NCI-H748 treated with DMSO at 0.1 percent for 48 hours (cell line): Measurements from ENCODE around the gene POMC.
"Not testable (repeated sequence)": the region's sequence is repeated elsewhere in the genome, so short reads cannot be mapped to it uniquely, and the experiment has no call there.

Experiments used
- DNase-seq: peaks from one replicate; lab custom pipeline; 2025; lab: John Stamatoyannopoulos, UW

Gene POMC

DNA sequence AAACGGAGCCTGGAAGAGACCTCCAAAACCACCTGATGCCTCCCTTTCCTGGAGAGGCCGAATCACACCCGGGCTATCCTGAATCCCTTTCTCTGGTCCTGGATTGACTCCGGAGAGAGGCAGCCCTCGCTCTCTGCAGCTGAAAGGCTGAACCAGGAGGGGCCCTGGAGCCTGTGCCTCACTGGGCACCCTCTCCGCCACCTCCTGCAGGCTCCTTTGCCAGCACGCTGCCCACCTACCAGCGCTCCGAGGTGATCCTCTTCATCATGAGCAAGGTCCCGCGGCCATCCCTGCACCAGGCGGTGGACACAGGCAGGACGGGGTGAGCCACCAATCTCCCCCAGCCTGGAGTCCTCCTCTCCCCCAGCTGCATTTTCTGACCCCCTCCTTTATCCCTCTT lies 35.7 kb downstream of the POMC start:
- no peak for DNase-seq

DNA sequence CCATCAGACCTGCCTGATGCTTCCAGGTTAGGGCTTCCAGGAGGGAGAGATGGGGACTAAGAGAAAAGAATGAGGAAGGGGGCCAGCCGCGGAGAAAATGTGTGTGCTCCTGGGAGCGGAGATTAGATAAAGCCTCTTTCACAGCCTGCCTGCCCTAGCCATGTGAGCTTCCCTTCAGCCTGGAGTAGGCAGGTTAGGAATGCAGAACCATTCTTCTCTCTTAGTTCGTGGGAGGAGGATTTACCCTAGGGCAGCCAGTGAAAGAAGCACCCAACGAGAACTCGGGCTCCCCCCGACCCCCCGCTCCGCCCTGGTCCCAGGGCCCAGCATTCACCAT lies 36.1 kb downstream of the POMC start:
- no peak for DNase-seq

DNA sequence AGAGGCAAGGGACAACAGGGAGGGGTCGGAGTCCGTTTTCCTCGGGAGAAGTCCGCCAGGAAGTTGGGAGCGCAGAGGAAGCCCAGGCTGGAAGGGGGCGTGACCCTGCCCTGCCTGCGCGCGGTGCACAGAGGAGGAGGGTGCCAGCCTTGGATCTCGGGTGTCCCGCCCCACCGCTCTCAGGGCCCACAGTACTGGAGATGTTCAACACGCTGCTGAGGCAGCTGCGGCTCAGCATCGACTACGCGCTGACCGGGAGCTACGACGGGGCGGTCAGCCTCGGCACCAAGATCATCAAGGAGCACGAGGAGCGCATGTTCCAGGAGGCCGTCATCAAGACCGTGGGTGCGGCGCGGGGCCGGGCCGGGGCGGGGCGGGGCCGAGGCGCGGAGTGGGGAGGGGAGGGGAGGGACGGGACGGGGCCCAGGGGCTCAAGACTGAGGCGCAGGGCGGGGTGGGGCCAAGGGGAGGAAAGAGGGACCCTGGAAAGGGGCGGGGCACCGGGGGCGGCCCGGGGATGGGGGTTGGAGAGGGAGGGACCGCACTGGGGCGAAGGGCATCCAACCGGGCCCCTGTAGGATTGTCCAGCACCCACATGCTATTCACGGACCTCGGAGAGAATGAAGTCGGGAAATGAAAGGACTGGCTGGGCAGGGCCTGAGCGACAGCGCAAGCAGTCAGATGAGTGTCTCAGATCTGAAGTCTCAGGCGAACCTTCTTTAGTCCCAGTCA lies 36.6 kb downstream of the POMC start:
- no peak for DNase-seq

DNA sequence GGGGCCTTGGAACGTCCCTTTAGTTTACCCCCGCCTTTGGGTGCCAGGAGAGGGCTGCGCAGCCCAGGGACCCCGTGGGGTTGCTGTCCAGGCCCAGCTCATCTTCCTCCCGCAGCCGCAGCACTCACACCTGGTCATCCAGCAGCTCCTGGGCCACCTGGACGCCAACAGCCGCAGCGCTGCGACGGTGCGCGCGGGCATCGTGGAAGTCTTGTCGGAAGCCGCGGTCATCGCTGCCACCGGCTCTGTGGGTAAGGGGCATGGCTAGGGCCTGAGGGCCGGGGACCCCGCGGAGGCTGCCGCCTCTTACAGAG lies 37.2 kb downstream of the POMC start:
- no peak for DNase-seq

DNA sequence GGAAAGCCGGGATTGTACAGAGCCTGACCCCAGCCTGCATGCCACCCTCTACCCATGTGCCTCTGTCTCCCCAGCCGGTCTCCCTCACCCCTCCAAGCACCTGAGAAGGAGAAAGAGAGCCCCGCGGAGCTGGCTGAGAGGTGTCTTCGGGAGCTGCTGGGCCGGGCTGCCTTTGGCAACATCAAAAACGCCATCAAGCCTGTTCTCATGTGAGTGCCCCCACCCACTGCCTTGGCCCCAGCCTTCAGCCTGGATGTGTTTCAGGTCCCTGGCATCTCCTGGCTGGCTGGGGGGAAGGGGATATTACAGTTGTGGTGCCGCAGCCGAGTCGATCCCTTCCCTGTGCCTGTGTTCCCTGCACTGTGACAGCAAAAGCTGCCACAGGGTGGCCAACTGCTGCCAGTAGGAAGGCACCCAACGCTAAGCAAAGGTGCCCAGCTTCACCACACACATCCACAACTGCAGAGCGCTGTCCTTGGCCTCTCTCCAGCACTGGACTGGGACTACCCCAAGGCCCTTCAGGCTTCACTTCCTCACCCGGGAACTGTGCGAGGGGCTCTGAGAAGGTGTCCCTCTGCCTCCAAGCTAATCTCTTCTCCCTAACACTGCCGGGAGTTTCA lies 38.4 kb downstream of the POMC start:
- DNase-seq, result no peak

DNA sequence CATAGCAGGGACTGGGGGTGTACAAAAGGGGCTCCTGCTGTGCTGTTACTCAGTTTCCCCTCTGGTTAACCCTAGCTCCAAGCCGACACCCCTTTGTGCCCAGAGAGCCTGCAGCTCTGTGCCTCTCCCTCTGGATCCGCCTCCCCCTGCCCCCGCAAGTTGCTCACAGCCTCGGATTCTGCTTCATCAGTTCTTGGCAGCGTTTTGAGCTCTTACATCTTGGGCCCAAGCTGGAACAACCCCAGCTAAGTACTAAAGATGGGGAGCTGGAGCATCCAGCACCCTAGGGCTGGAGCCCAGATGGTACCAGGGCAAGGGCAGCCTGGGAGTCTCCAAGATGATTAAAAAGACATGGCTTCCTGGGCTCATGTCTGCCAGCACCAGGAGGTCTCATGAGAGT lies 40.7 kb downstream of the POMC start:
- DNase-seq, result no peak

DNA sequence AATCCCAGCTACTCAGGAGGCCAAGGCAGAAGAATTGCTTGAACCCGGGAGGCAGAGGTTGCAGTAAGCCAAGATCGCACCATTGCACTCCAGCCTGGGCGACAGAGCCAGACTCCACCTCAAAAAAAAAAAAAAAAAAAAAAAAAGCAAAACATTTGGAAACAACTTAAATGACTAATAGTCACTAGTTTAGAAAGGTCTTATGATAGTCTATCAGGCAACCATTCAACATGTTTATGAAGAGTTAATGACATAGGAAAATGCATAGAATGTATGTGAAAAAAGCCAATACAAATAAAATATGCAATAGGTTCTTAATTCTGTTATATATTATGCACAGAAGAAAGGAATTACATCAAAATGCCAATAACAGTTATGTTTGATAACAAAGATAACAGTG lies 41.3 kb downstream of the POMC start:
- DNase-seq, result not testable (repeated sequence)

DNA sequence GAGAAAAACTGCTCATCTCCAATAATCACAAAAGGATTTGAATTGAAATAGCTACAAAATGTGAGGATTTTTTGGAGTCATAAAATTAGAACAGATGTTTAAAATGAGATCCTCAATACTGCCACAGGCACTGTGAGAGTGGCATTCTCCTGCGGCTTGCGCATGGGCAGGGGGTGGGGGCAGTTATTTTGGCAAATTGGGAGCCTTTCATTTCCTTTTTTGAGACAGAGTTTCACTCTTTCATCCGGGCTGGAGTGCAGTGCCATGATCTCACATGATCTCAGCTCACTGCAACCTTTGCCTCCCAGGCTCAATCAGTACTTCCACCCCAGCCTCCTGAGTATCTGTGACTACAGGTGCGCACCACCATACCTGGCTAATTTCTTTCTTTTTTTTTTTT lies 42.4 kb downstream of the POMC start:
- no peak for DNase-seq

DNA sequence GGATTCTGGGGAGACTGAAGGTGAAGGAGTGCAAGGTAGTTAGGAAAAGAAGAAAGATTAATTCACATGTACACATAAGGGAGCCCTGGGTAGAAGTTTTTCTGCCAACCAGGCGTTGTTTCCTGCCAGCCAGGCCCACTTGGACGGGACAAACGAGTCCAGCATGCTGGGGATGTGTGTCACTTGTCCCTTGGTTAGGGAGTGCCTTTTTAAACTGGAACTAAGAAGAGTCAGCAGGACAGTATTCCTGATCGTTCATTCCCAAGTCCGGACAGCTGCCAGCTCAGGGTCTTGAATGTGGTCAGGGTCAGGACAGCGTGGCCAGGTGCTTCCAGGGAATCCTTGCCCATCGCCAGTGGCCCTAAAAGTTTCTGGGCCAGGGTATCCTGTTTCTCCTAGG lies 43.2 kb downstream of the POMC start:
- no peak for DNase-seq

DNA sequence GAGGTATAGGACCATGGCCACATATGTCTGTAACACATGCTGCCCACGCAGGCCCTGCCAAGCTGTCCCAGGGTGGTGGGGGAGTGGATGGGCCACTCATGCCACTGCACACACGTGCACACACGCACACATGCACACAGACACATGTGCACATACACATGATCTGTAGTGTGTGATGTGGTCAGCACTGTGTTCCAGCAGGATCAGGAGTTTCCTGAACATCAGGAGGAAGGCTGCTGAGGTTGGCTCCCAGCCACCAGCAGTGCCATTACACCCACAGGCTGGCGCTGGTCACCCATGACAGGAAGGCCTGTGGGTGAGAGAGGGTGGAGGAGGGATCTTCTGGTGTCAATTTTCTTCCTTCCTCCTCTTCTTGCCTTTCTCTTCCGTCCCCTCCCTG lies 44.7 kb downstream of the POMC start:
- DNase-seq, result no peak

DNA sequence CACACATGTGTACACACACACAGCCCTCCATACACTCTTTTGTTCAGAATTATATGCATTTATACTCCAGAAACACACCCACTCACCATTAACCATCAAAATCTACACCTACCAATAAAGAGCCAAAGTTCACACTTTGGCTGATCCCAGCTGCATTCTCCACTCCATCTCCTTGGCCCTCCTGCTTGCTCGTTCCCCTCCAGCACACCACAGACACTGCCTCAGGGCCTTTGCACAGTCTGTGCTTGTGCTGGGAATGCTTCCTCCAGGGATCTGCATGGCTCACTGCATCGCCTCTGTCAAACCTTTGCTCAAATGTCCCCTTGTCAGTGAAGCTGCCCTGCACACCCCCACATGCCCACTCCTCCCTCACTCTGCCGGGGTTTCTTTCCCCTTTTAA lies 46.0 kb downstream of the POMC start:
- no peak for DNase-seq

DNA sequence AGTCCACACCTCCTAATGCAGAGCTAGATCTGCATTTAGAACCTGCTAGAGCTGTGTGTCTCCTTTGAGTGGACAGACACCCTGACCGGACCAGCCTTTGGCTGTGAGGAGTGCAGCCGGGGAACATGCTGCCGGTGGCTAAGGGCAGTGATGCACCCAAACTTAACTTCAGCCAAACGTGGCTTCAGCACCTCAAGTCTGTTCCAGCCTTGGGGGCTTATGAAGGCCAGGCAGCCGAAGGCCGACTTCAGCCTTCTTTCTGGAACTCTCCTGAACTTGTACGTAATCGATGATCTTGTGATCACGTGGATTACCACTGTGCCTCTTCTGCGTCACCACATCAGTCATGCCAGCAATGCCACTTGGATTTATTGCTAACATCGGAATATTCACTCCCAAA lies 49.1 kb downstream of the POMC start:
- no peak for DNase-seq

DNA sequence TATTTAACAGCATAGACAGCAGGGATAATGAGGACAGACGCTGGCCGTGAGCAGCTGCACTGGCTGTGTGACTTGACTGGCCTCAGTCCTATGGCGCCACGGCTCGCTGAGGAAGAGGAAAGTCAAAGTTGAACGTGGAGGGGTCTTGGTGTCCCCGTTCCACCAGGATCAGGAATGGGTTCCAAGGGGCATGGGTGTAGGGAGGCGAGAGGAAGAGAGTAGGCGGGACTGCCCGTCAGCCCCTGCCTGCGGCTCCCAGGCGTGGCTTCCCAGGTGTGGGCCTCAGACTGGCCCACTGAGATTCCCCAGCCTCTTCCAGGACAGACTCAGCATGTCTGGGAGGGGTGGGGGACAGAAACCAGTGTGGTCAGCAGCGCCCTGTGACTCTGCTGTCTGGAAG lies 51.4 kb downstream of the POMC start:
- no peak for DNase-seq

DNA sequence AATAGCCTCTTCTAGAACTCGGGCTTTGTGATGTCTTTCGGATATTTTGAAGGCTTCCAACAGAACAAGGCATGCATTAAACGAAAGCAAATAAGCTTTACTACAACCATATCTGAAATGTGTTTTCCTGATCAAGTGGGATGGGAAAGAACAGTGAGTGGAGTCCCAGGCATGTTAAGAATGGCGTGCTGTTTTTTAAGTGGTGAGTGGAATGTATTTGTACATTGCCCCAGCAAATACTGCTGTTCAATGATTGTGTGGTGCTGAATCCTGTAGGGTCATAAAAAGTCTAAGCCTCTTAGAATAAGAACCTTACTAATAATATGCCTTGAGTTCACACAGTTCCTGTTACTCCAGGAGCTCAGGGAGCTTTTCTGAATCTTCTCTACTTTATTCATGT lies 52.5 kb downstream of the POMC start:
- no peak for DNase-seq

DNA sequence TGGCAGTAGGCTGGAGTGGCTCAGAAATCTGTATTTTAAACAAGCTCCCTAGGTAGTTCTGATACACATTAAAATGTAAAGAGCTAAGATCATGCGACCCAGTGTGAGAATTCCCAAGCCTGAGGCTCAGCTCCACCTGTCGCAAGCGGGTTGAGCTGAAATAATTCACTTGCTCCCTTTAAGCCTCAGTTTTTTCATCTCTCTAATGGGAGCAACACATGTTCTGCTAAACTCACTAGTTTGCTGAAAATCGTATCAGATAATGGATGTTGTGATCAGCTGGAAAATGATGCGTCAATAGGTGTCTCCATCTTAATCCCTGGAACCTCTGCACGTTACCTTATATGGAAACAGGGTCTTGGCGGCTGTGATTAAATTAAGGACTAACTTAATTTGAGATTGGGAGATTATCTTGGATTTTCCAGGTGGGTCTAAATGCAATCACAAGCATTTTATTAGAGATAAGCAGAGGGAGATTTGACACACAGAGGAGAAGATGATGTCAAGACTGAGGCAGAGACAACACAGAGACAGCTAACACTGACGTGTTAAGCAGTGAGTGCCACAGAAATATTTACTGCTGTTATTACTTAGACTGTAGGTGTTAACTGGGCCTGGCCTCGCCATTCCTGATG lies 53.0 kb downstream of the POMC start:
- DNase-seq, result no peak

DNA sequence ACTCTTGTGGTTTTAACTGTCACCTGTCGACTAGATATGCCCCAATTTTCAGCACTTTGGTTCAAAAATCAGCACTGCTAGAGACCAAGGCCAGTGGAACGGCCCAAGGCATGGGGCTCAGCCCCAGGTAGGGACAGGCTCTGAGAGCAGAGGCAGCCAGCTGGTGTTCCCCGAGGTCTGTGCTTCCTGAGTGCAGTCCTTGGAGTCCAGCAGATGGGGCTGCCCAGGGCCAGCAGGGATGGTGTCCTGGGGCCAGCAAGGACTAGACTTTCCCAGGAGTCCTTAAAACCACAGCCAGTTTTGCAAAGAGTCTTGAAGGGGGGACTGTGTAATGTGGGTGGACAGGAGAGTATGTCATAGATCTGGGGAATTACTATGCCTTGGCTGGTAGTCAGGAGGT lies 56.3 kb downstream of the POMC start:
- DNase-seq, result no peak
